ENCODE measurements around the gene E2F6. TPM values are rescaled to one million over a fixed set of nuclear protein-coding genes. Genes with fewer than 3 reads are reported as not detected.

The E2F6 gene
- total RNA-seq, 1 experiment from 2014 or later, result 14.2 TPM

DNA sequence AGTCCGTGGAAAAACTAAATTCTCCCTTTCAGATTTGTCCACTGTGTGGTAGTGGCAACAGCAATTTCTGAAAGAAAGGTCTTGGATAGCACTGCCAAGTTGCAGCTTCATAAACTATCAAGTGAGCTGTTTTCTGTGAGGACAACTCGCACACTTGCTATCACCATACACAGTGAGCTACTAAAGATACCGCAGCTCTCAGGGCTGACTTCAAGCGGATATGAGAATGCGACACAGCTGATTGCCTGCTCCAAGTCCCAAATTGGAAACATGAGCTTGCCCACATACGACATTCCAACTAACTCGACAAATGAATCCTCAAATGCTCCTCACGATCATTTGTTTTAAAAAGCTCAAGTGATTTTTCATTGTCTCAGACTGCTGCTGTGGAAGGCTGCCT lies 46.2 kb downstream of the E2F6 start (continued):
- TF ChIP-seq, protein P1, sequence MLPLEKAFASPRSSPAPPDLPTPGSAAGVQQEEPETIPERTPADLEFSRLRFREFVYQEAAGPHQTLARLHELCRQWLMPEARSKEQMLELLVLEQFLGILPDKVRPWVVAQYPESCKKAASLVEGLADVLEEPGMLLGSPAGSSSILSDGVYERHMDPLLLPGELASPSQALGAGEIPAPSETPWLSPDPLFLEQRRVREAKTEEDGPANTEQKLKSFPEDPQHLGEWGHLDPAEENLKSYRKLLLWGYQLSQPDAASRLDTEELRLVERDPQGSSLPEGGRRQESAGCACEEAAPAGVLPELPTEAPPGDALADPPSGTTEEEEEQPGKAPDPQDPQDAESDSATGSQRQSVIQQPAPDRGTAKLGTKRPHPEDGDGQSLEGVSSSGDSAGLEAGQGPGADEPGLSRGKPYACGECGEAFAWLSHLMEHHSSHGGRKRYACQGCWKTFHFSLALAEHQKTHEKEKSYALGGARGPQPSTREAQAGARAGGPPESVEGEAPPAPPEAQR (CRISPR knock-in tag; IDR thresholded peaks at IDR 0.05), result no peak
- no peak for TF ChIP-seq RELA (CRISPR knock-in tag; IDR thresholded peaks at IDR 0.05; ENCODE audit: borderline replicate concordance)

DNA sequence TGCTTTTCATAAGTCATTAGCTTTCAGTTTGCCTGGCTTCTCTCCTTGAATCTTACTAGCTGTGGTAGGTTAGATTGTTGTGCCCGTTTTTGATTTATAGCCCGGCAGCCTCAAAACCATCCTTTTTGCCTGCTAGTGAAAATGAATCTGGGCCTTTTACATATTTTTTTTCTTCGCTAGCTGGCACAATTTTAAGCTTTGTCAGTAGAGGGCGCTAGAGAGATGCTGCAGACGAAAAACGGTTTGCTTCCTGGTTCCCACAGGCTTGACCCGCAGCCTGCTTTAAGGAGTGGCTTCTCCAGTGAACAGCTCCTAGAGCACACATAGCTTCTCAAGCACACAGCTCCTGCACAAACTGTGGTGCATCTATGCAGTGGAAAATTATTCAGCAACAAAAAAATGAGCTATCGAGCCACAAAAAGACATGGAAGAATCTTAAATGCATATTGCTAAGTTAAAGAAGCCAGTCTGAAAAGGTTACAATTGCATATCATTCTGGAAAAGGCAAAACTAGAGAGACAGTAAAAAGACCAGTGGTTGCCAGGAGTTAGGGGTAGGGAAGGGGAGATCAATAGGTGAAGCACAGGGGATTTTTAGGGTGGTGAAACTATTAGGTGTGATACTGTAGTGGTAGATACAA lies 47.9 kb downstream of the E2F6 start:
- Mint-ChIP-seq H3K4me3 (no peak overlapping the region), H3K4me1 (no peaks in the 10 kb centered on the region), H3K27me3 (ENCODE audit: low read depth) (peaks cover 3% of the 10 kb centered on the region), H3K27ac (no peak overlapping the region; the same call in 1 of the 2 replicates), H3K36me3 (peaks cover 15% of the 10 kb centered on the region), H3K9me3 (peaks cover 21% of the 10 kb centered on the region)
- DNase-seq (ENCODE audit: low spot score) (peak; percentile 26), ATAC-seq (peak; percentile 24; the same call in 1 of the 2 replicates)
- CTCF ChIA-PET, result interaction anchor here (0.5 to 1.9 kb wide), 33 partner anchors 10 to 585 kb away, joined by 3 to 26 read pairs (median 4); partner anchors contain the start of gene ROCK2
- TF ChIP-seq ELF4 (CRISPR knock-in tag; IDR thresholded peaks at IDR 0.05; ENCODE audit: low read depth), result no peak
- TF ChIP-seq, protein P2, sequence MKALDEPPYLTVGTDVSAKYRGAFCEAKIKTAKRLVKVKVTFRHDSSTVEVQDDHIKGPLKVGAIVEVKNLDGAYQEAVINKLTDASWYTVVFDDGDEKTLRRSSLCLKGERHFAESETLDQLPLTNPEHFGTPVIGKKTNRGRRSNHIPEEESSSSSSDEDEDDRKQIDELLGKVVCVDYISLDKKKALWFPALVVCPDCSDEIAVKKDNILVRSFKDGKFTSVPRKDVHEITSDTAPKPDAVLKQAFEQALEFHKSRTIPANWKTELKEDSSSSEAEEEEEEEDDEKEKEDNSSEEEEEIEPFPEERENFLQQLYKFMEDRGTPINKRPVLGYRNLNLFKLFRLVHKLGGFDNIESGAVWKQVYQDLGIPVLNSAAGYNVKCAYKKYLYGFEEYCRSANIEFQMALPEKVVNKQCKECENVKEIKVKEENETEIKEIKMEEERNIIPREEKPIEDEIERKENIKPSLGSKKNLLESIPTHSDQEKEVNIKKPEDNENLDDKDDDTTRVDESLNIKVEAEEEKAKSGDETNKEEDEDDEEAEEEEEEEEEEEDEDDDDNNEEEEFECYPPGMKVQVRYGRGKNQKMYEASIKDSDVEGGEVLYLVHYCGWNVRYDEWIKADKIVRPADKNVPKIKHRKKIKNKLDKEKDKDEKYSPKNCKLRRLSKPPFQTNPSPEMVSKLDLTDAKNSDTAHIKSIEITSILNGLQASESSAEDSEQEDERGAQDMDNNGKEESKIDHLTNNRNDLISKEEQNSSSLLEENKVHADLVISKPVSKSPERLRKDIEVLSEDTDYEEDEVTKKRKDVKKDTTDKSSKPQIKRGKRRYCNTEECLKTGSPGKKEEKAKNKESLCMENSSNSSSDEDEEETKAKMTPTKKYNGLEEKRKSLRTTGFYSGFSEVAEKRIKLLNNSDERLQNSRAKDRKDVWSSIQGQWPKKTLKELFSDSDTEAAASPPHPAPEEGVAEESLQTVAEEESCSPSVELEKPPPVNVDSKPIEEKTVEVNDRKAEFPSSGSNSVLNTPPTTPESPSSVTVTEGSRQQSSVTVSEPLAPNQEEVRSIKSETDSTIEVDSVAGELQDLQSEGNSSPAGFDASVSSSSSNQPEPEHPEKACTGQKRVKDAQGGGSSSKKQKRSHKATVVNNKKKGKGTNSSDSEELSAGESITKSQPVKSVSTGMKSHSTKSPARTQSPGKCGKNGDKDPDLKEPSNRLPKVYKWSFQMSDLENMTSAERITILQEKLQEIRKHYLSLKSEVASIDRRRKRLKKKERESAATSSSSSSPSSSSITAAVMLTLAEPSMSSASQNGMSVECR (CRISPR knock-in tag; IDR thresholded peaks at IDR 0.05; ENCODE audit: borderline replicate concordance), result no peak
- peak; percentile 74 for TF ChIP-seq GTF2I (CRISPR knock-in tag; conservative IDR thresholded peaks at IDR 0.05)
- no peak for TF ChIP-seq TCF7 (CRISPR knock-in tag; IDR thresholded peaks at IDR 0.05; ENCODE audit: low read depth)
- TF ChIP-seq, protein P3, sequence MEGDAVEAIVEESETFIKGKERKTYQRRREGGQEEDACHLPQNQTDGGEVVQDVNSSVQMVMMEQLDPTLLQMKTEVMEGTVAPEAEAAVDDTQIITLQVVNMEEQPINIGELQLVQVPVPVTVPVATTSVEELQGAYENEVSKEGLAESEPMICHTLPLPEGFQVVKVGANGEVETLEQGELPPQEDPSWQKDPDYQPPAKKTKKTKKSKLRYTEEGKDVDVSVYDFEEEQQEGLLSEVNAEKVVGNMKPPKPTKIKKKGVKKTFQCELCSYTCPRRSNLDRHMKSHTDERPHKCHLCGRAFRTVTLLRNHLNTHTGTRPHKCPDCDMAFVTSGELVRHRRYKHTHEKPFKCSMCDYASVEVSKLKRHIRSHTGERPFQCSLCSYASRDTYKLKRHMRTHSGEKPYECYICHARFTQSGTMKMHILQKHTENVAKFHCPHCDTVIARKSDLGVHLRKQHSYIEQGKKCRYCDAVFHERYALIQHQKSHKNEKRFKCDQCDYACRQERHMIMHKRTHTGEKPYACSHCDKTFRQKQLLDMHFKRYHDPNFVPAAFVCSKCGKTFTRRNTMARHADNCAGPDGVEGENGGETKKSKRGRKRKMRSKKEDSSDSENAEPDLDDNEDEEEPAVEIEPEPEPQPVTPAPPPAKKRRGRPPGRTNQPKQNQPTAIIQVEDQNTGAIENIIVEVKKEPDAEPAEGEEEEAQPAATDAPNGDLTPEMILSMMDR (IDR thresholded peaks at IDR 0.05), result peak; percentile 43; the same call in 1 of the 2 replicates
- no peak for TF ChIP-seq SMAD3 (CRISPR knock-in tag; IDR thresholded peaks at IDR 0.05; ENCODE audit: borderline replicate concordance)
- TF ChIP-seq RORB (CRISPR knock-in tag; IDR thresholded peaks at IDR 0.05), result no peak
- POLR2A ChIA-PET, result no interaction called here

DNA sequence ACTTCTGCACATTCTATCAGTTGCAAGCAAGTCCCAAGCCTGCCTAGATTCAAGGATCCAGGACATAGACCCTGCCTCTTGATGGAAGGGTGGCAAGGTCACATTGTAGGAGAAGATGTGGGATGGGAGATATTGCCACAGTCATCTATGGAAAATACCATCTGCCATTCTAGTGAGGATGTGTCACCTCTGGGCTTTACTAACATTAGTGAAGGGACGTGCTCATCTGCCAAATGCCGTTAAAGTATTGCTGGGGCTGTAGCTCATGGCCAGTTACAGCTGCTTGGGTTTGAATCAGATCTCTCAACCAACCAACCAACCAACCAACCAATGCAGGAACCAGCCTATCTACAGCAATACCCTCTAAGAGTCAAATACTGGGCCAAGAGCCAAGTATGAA lies 49.0 kb downstream of the E2F6 start:
- H3K27me3 Mint-ChIP-seq (ENCODE audit: low read depth), result peaks cover 3% of the 10 kb centered on the region
- H3K4me1 Mint-ChIP-seq, result no peaks in the 10 kb centered on the region
- ChIA-PET CTCF (interaction anchor here (1.1 to 1.9 kb wide), 4 partner anchors 10 to 584 kb away, joined by 5 to 15 read pairs (median 12); no protein-coding TSS in a partner anchor), POLR2A (no interaction called here)
- H3K9me3 Mint-ChIP-seq, result peaks cover 21% of the 10 kb centered on the region
- H3K4me3 Mint-ChIP-seq, result no peak overlapping the region
- ATAC-seq, result no peak
- H3K36me3 Mint-ChIP-seq, result peaks cover 15% of the 10 kb centered on the region
- no peak overlapping the region for H3K27ac Mint-ChIP-seq
- no peak for DNase-seq (ENCODE audit: low spot score)
- TF ChIP-seq, protein P4, sequence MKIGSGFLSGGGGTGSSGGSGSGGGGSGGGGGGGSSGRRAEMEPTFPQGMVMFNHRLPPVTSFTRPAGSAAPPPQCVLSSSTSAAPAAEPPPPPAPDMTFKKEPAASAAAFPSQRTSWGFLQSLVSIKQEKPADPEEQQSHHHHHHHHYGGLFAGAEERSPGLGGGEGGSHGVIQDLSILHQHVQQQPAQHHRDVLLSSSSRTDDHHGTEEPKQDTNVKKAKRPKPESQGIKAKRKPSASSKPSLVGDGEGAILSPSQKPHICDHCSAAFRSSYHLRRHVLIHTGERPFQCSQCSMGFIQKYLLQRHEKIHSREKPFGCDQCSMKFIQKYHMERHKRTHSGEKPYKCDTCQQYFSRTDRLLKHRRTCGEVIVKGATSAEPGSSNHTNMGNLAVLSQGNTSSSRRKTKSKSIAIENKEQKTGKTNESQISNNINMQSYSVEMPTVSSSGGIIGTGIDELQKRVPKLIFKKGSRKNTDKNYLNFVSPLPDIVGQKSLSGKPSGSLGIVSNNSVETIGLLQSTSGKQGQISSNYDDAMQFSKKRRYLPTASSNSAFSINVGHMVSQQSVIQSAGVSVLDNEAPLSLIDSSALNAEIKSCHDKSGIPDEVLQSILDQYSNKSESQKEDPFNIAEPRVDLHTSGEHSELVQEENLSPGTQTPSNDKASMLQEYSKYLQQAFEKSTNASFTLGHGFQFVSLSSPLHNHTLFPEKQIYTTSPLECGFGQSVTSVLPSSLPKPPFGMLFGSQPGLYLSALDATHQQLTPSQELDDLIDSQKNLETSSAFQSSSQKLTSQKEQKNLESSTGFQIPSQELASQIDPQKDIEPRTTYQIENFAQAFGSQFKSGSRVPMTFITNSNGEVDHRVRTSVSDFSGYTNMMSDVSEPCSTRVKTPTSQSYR (CRISPR knock-in tag; IDR thresholded peaks at IDR 0.05), result no peak
- TF ChIP-seq, protein P5, sequence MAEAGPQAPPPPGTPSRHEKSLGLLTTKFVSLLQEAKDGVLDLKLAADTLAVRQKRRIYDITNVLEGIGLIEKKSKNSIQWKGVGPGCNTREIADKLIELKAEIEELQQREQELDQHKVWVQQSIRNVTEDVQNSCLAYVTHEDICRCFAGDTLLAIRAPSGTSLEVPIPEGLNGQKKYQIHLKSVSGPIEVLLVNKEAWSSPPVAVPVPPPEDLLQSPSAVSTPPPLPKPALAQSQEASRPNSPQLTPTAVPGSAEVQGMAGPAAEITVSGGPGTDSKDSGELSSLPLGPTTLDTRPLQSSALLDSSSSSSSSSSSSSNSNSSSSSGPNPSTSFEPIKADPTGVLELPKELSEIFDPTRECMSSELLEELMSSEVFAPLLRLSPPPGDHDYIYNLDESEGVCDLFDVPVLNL (CRISPR knock-in tag; IDR thresholded peaks at IDR 0.05; ENCODE audit: borderline replicate concordance, low read depth), result no peak
- TF ChIP-seq, protein P3 (IDR thresholded peaks at IDR 0.05), result no peak
- TF ChIP-seq CBFB (CRISPR knock-in tag; IDR thresholded peaks at IDR 0.05; ENCODE audit: low read depth), result no peak
- TF ChIP-seq, protein P6, sequence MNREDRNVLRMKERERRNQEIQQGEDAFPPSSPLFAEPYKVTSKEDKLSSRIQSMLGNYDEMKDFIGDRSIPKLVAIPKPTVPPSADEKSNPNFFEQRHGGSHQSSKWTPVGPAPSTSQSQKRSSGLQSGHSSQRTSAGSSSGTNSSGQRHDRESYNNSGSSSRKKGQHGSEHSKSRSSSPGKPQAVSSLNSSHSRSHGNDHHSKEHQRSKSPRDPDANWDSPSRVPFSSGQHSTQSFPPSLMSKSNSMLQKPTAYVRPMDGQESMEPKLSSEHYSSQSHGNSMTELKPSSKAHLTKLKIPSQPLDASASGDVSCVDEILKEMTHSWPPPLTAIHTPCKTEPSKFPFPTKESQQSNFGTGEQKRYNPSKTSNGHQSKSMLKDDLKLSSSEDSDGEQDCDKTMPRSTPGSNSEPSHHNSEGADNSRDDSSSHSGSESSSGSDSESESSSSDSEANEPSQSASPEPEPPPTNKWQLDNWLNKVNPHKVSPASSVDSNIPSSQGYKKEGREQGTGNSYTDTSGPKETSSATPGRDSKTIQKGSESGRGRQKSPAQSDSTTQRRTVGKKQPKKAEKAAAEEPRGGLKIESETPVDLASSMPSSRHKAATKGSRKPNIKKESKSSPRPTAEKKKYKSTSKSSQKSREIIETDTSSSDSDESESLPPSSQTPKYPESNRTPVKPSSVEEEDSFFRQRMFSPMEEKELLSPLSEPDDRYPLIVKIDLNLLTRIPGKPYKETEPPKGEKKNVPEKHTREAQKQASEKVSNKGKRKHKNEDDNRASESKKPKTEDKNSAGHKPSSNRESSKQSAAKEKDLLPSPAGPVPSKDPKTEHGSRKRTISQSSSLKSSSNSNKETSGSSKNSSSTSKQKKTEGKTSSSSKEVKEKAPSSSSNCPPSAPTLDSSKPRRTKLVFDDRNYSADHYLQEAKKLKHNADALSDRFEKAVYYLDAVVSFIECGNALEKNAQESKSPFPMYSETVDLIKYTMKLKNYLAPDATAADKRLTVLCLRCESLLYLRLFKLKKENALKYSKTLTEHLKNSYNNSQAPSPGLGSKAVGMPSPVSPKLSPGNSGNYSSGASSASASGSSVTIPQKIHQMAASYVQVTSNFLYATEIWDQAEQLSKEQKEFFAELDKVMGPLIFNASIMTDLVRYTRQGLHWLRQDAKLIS (CRISPR knock-in tag; IDR thresholded peaks at IDR 0.05; ENCODE audit: borderline replicate concordance), result no peak
